ENCODE measurements around the gene KRT74. TPM values are rescaled to one million over a fixed set of nuclear protein-coding genes. Genes with fewer than 3 reads are reported as not detected.
A peak's percentile ranks its signal among the peaks of the same experiment; 100 is the strongest.

Gene KRT74
- total and polyA plus RNA-seq, 2 experiments from 2014 or later, result not detected

- Histone ChIP-seq H4K20me1 (ENCODE audit: insufficient read depth) (no peaks in the 10 kb centered on the region), H3K9me3 (ENCODE audit: low read depth) (no peaks in the 10 kb centered on the region), H3K4me3 (no peak overlapping the region), H3K27me3 (replicated peaks; ENCODE audit: insufficient read depth) (peaks cover 46% of the 10 kb centered on the region), H3K4me2 (ENCODE audit: unreplicated experiment) (no peak overlapping the region), H3F3A (ENCODE audit: insufficient read depth) (no peaks in the 10 kb centered on the region), H3K79me2 (ENCODE audit: insufficient read depth) (no peaks in the 10 kb centered on the region), H3K9ac (no peak overlapping the region), H2AFZ (no peak overlapping the region), H3K27ac (no peak overlapping the region), H3K36me3 (ENCODE audit: low read depth) (no peaks in the 10 kb centered on the region), H3K9me2 (ENCODE audit: insufficient read depth) (no peaks in the 10 kb centered on the region), H3K4me1 (ENCODE audit: insufficient read depth) (no peaks in the 10 kb centered on the region)
- in situ Hi-C loops (cut with MboI), result no loop called here
- TF ChIP-seq EZH2 (IDR thresholded peaks at IDR 0.05; ENCODE audit: insufficient read depth, poor library complexity, severe bottlenecking) (no peak), EZH2phosphoT487 (IDR thresholded peaks at IDR 0.05; ENCODE audit: insufficient read depth, low read depth) (no peak)
- WGBS, 2 experiments (ENCODE audit: low coverage in 1 of 2, low lambda C conversion rate in 2 of 2, missing lambda C conversion rate in 2 of 2), result 37 to 40% methylated on average over 5 of the region's 5 CpGs
- DNase-seq, result no peak
Observed at GRCh38 chr12:52552055-52552454, 21.6 kb downstream of the KRT74 start.

DNA sequence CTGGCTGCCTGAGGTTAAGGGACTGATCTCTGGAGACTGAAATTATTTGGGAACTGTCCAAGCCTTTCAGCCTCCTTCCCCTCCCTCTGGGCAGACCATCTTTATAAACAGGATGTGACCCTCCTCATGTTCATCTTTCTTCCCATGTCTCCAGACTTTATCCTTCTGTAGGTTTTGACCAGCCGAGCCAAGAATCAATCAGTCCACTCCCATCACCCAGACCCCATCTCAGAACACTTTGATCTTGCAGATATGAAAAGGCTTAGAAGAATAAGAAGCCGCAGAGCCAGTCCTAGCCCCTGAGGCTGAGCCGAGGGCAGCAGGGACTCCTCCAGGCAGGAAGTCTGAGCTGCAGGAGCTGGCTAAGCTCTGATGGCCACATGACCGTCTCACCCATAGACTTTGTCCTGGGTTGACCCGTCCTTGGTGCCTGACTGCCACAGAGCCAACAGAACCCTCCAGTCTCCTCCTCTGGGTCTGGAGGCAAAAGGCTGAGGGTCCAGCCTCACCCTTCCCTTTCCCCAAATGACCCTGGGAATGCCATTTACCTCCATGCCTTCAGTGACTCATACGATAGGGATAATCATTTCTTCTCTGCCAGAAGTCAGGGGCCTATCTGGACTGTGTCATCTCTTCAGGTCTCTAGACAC, 22.3 kb downstream of the KRT74 start:
- H3K4me3 ChIP-seq, result no peak overlapping the region
- no peaks in the 10 kb centered on the region for H3K9me2 ChIP-seq (ENCODE audit: insufficient read depth)
- no peak overlapping the region for H3K4me2 ChIP-seq (ENCODE audit: unreplicated experiment)
- no peaks in the 10 kb centered on the region for H3K4me1 ChIP-seq (ENCODE audit: insufficient read depth)
- peaks cover 44% of the 10 kb centered on the region for H3K27me3 ChIP-seq (replicated peaks; ENCODE audit: insufficient read depth)
- 53 to 54% methylated on average over 6 of the region's 6 CpGs for WGBS, 2 experiments (ENCODE audit: low coverage in 1 of 2, low lambda C conversion rate in 2 of 2, missing lambda C conversion rate in 2 of 2)
- H3K9me3 ChIP-seq (ENCODE audit: low read depth), result no peaks in the 10 kb centered on the region
- H3K36me3 ChIP-seq (ENCODE audit: low read depth), result no peaks in the 10 kb centered on the region
- no peaks in the 10 kb centered on the region for H3F3A ChIP-seq (ENCODE audit: insufficient read depth)
- no peak overlapping the region for H3K27ac ChIP-seq
- H3K79me2 ChIP-seq (ENCODE audit: insufficient read depth), result no peaks in the 10 kb centered on the region
- DNase-seq, result no peak
- H4K20me1 ChIP-seq (ENCODE audit: insufficient read depth), result no peaks in the 10 kb centered on the region
- in situ Hi-C loops (cut with MboI), result no loop called here
- no peak for TF ChIP-seq EZH2phosphoT487 (IDR thresholded peaks at IDR 0.05; ENCODE audit: insufficient read depth, low read depth)
- no peak for TF ChIP-seq EZH2 (IDR thresholded peaks at IDR 0.05; ENCODE audit: insufficient read depth, poor library complexity, severe bottlenecking)
- H3K9ac ChIP-seq, result no peak overlapping the region
- H2AFZ ChIP-seq, result no peak overlapping the region

DNA sequence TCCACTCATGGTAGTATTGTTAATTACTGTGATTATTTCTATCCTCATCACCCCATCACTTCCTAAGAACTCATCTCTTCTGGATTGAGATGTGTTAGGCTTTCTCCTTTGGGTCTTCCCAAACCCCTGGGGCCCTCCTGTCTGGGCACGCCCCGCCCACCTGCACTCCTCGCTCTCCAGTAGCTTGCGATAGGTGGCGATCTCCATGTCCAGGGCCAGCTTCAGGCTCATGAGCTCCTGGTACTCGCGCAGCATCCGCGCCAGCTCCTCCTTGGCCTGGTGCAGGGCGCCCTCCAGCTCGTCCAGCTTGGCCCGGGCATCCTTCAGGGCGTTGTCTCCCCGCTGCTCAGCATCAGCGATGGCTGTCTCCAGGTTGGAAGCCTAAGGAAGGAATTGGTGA, 27.5 kb downstream of the KRT74 start:
- Histone ChIP-seq H3K79me2 (ENCODE audit: insufficient read depth) (no peaks in the 10 kb centered on the region), H3K4me2 (ENCODE audit: unreplicated experiment) (no peak overlapping the region), H2AFZ (no peak overlapping the region), H4K20me1 (ENCODE audit: insufficient read depth) (no peaks in the 10 kb centered on the region), H3K36me3 (ENCODE audit: low read depth) (no peaks in the 10 kb centered on the region), H3K27me3 (replicated peaks; ENCODE audit: insufficient read depth) (peaks cover 20% of the 10 kb centered on the region), H3K27ac (no peak overlapping the region), H3K4me3 (no peak overlapping the region), H3F3A (ENCODE audit: insufficient read depth) (no peaks in the 10 kb centered on the region), H3K4me1 (ENCODE audit: insufficient read depth) (no peaks in the 10 kb centered on the region), H3K9ac (no peak overlapping the region), H3K9me3 (ENCODE audit: low read depth) (no peaks in the 10 kb centered on the region), H3K9me2 (ENCODE audit: insufficient read depth) (no peaks in the 10 kb centered on the region)
- no peak for TF ChIP-seq EZH2phosphoT487 (IDR thresholded peaks at IDR 0.05; ENCODE audit: insufficient read depth, low read depth)
- TF ChIP-seq EZH2 (IDR thresholded peaks at IDR 0.05; ENCODE audit: insufficient read depth, poor library complexity, severe bottlenecking), result no peak
- in situ Hi-C loops (cut with MboI), result no loop called here
- no peak for DNase-seq
- WGBS, 2 experiments (ENCODE audit: low coverage in 1 of 2, low lambda C conversion rate in 2 of 2, missing lambda C conversion rate in 2 of 2), result 87 to 88% methylated on average over 13 to 15 of the region's 15 CpGs

DNA sequence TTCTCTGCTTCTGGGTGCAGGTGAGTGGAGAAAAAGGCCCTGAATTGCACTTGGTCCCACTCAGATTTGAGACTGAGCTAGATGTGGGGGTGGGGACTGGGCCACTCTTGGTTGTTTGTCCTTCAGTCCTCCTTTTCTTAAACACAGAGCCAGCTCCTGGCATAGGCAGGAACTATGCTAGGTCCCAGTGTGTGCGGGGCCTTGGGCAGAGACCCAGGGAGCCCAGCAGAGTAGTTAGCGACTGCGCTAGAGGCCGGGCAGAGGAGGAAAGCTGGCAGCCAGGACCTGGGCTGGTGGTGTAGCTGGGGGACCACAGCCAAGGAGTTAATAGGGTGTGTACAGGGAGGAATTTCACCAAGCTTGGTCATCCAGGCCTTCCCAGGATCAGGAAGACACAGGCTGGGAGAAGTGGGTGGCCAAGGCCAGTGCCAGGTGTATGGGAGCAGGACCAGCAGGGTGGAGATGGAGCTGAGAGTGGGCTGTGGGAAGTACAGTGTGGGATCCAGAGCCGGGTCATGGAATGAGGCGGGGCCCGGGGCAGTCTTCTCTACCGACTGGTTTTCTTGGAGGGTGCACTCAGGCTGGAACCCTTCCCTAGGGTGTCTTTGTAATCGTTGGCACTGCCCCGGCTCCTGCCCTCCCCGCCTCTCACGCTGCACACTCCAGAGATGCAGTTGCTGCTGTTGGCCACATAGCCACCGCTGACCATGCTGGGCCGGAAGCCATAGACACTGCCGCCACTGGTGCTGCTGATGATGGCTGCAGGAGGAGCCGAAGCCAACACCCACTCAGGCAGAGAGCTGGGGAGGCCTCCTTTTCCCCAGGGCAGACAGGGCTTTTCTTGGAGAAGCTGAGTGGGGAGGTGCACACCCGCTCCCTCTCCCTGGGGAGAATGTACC, 29.4 kb downstream of the KRT74 start:
- Histone ChIP-seq H3F3A (ENCODE audit: insufficient read depth) (no peaks in the 10 kb centered on the region), H4K20me1 (ENCODE audit: insufficient read depth) (no peaks in the 10 kb centered on the region), H3K9me2 (ENCODE audit: insufficient read depth) (no peaks in the 10 kb centered on the region), H3K9me3 (ENCODE audit: low read depth) (no peaks in the 10 kb centered on the region), H3K4me2 (ENCODE audit: unreplicated experiment) (no peak overlapping the region), H3K36me3 (ENCODE audit: low read depth) (no peaks in the 10 kb centered on the region), H3K9ac (no peak overlapping the region), H2AFZ (no peak overlapping the region), H3K4me1 (ENCODE audit: insufficient read depth) (no peaks in the 10 kb centered on the region), H3K27me3 (replicated peaks; ENCODE audit: insufficient read depth) (peaks cover 16% of the 10 kb centered on the region), H3K4me3 (no peak overlapping the region), H3K79me2 (ENCODE audit: insufficient read depth) (no peaks in the 10 kb centered on the region), H3K27ac (no peak overlapping the region)
- no peak for TF ChIP-seq EZH2phosphoT487 (IDR thresholded peaks at IDR 0.05; ENCODE audit: insufficient read depth, low read depth)
- no peak for TF ChIP-seq EZH2 (IDR thresholded peaks at IDR 0.05; ENCODE audit: insufficient read depth, poor library complexity, severe bottlenecking)
- DNase-seq, result peak; percentile 77
- WGBS, 2 experiments (ENCODE audit: low coverage in 1 of 2, low lambda C conversion rate in 2 of 2, missing lambda C conversion rate in 2 of 2), result 8 to 10% methylated on average over 16 to 17 of the region's 17 CpGs
- in situ Hi-C loops (cut with MboI), result no loop called here
